ENCODE data around the gene TMEM178B. TPM values are rescaled to one million over a fixed set of nuclear protein-coding genes. Genes with fewer than 3 reads are reported as not detected.

The TMEM178B gene
- total RNA-seq, 1 experiment from 2014 or later, result 0.34 TPM

GRCh38 chr7:141351175-141351574 lies 277.3 kb downstream of the TMEM178B start:
- no peak for DNase-seq (ENCODE audit: low read depth)

- DNase-seq (ENCODE audit: low read depth), result no peak
Measured at GRCh38 chr7:141352955-141353354, 279.1 kb downstream of the TMEM178B start.

GRCh38 chr7:141354251-141354650 lies 280.4 kb downstream of the TMEM178B start:
- peak; percentile 82 for DNase-seq (ENCODE audit: low read depth)

GRCh38 chr7:141355032-141355431 lies 281.2 kb downstream of the TMEM178B start:
- peak; percentile 74 for DNase-seq (ENCODE audit: low read depth)

GRCh38 chr7:141356161-141356560 lies 282.3 kb downstream of the TMEM178B start:
- peak; percentile 67 for DNase-seq (ENCODE audit: low read depth)

GRCh38 chr7:141358386-141358785 lies 284.5 kb downstream of the TMEM178B start:
- DNase-seq (ENCODE audit: low read depth), result no peak

GRCh38 chr7:141359262-141359661 lies 285.4 kb downstream of the TMEM178B start:
- DNase-seq (ENCODE audit: low read depth), result no peak

GRCh38 chr7:141359740-141360415 lies 286.0 kb downstream of the TMEM178B start:
- DNase-seq (ENCODE audit: low read depth), result no peak

- DNase-seq (ENCODE audit: low read depth), result no peak
Measured at GRCh38 chr7:141360416-141360760, 286.5 kb downstream of the TMEM178B start.

- DNase-seq (ENCODE audit: low read depth), result no peak
Measured at GRCh38 chr7:141360803-141361202, 286.9 kb downstream of the TMEM178B start.

GRCh38 chr7:141361479-141361878 lies 287.6 kb downstream of the TMEM178B start:
- DNase-seq (ENCODE audit: low read depth), result no peak

- no peak for DNase-seq (ENCODE audit: low read depth)
Measured at GRCh38 chr7:141361960-141362359, 288.1 kb downstream of the TMEM178B start.

GRCh38 chr7:141362580-141363435 lies 288.9 kb downstream of the TMEM178B start:
- DNase-seq (ENCODE audit: low read depth), result peak; percentile 96

- no peak for DNase-seq (ENCODE audit: low read depth)
Measured at GRCh38 chr7:141363748-141364147, 289.9 kb downstream of the TMEM178B start.

GRCh38 chr7:141366091-141366621 lies 292.3 kb downstream of the TMEM178B start:
- DNase-seq (ENCODE audit: low read depth), result peak; percentile 58

- no peak for DNase-seq (ENCODE audit: low read depth)
Measured at GRCh38 chr7:141369422-141369821, 295.6 kb downstream of the TMEM178B start.

GRCh38 chr7:141370178-141370577 lies 296.3 kb downstream of the TMEM178B start:
- no peak for DNase-seq (ENCODE audit: low read depth)

GRCh38 chr7:141370650-141371049 lies 296.8 kb downstream of the TMEM178B start:
- DNase-seq (ENCODE audit: low read depth), result no peak

GRCh38 chr7:141374425-141374824 lies 300.6 kb downstream of the TMEM178B start:
- no peak for DNase-seq (ENCODE audit: low read depth)

- no peak for DNase-seq (ENCODE audit: low read depth)
Measured at GRCh38 chr7:141375442-141375841, 301.6 kb downstream of the TMEM178B start.

- DNase-seq (ENCODE audit: low read depth), result no peak
Measured at GRCh38 chr7:141377906-141378305, 304.0 kb downstream of the TMEM178B start.

- DNase-seq (ENCODE audit: low read depth), result no peak
Measured at GRCh38 chr7:141378405-141378804, 304.5 kb downstream of the TMEM178B start.

Data from LHCN-M2 (cell line).